ENCODE measurements around the gene SPNS2. TPM values are rescaled to one million over a fixed set of nuclear protein-coding genes. Genes with fewer than 3 reads are reported as not detected.

SPNS2 gene
- total RNA-seq, 2 donors from 2014 or later: 9.1 to 23.9 TPM

DNA sequence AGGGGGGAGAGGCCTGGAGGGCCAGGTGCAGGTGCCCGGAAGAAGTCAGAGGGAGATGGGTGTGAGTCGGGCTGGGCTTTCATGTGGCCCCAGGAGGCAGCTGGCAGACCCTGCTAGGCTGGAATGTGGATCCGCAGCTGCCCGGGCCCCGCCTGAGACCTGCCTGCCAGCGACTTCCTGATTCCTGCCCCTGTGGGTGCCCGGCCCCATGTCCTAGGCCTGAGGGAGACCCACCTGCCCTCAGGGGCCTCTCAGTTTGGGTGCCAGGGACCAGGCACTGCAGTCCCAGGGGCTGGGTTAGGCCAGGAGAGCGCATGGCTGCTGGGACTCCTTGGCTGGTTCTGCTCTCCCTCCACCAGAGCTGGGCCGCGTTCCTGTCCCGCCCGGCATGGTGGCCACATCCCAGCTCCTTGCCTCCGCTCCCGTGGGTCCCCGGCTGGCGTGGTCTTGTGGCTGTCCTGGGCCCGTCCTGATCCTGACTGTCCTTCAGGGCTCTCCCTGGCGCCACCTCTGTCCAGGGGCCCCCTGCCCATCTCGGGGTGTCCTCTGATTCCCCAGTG, 22.1 kb upstream of the SPNS2 start:
- Histone ChIP-seq H3K27ac (no peak overlapping the region), H3K4me1 (ENCODE audit: control insufficient read depth in 1 of 2, low read depth in 2 of 2) (no peaks in the 10 kb centered on the region), H3K27me3 (replicated peaks; ENCODE audit: insufficient read depth) (no peaks in the 10 kb centered on the region), H3K36me3 (no peaks in the 10 kb centered on the region), H3K9me3 (no peaks in the 10 kb centered on the region), H3K4me3 (no peak overlapping the region)
- DNase-seq (ENCODE audit: low spot score) (no peak), ATAC-seq (ENCODE audit: insufficient number of reproducible peaks, low FRiP score, low read depth) (no peak)
- TF ChIP-seq, protein P1, sequence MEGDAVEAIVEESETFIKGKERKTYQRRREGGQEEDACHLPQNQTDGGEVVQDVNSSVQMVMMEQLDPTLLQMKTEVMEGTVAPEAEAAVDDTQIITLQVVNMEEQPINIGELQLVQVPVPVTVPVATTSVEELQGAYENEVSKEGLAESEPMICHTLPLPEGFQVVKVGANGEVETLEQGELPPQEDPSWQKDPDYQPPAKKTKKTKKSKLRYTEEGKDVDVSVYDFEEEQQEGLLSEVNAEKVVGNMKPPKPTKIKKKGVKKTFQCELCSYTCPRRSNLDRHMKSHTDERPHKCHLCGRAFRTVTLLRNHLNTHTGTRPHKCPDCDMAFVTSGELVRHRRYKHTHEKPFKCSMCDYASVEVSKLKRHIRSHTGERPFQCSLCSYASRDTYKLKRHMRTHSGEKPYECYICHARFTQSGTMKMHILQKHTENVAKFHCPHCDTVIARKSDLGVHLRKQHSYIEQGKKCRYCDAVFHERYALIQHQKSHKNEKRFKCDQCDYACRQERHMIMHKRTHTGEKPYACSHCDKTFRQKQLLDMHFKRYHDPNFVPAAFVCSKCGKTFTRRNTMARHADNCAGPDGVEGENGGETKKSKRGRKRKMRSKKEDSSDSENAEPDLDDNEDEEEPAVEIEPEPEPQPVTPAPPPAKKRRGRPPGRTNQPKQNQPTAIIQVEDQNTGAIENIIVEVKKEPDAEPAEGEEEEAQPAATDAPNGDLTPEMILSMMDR (IDR thresholded peaks at IDR 0.05): no peak

DNA sequence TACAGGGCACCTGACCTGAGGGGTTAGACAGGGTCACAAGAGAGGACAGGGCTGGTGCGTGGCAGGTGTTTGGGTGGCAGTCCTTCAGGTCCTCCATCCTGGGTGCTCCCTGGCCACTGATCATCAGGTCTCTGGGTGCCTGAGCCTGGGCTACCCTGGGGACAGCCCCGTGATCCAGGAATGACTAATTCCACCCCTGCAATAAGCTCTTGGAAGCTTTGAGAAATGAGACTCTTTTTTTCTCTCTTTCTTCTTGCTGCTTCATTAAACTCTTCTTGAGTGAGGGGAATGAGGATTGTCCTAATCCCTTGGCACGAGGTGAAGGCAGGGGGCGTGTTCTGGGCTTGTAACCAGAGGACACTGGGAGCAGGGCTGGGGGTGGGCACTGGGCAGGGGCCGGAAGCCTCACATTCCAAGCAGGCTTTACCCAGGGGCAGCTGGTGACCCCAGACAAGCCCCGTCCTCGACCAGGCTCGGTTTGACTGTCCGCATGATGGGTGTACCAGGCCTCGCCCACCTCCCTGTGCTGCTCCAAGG, 21.4 kb upstream of the SPNS2 start:
- no peak for ATAC-seq (ENCODE audit: insufficient number of reproducible peaks, low FRiP score, low read depth)
- no peak for DNase-seq (ENCODE audit: low spot score)
- no peak overlapping the region for H3K27ac ChIP-seq

DNA sequence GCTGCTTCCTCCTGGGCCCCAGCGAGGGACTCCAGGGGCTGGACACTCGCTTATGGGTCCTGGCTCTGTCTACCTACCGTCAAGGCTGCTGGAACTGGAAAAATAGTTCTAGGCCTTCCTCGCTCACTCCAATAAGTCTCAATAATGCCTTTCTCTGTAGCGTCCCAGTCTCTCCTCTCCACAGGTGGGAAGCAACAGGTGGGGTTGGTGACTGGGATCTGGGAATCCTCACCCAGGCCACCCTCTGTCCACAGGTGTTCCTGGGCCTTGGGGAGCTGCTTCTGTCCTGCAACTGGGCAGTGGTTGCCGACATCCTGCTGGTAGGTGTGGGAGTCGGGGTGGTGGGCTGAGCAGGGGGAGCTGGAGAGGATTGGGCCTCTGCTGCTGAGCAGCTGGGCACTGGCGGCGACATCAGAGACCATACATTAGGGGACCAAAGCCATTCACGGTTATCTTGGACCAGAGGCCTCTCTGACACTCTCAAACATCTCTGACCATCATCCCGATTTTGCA, 20.3 kb upstream of the SPNS2 start:
- Histone ChIP-seq H3K27ac (no peak overlapping the region), H3K27me3 (replicated peaks; ENCODE audit: insufficient read depth) (no peaks in the 10 kb centered on the region), H3K36me3 (no peaks in the 10 kb centered on the region), H3K4me3 (no peak overlapping the region), H3K9me3 (no peaks in the 10 kb centered on the region), H3K4me1 (ENCODE audit: control insufficient read depth in 1 of 2, low read depth in 2 of 2) (no peaks in the 10 kb centered on the region)
- no peak for ATAC-seq (ENCODE audit: insufficient number of reproducible peaks, low FRiP score, low read depth)
- no peak for DNase-seq (ENCODE audit: low spot score)
- TF ChIP-seq, protein P1 (IDR thresholded peaks at IDR 0.05): no peak

More for the DNA sequence above, 21.4 kb upstream of the SPNS2 start:
- Histone ChIP-seq H3K4me1 (ENCODE audit: control insufficient read depth in 1 of 2, low read depth in 2 of 2) (no peaks in the 10 kb centered on the region), H3K4me3 (no peak overlapping the region), H3K9me3 (no peaks in the 10 kb centered on the region), H3K36me3 (no peaks in the 10 kb centered on the region), H3K27me3 (replicated peaks; ENCODE audit: insufficient read depth) (no peaks in the 10 kb centered on the region)
- TF ChIP-seq, protein P1 (IDR thresholded peaks at IDR 0.05): no peak

DNA sequence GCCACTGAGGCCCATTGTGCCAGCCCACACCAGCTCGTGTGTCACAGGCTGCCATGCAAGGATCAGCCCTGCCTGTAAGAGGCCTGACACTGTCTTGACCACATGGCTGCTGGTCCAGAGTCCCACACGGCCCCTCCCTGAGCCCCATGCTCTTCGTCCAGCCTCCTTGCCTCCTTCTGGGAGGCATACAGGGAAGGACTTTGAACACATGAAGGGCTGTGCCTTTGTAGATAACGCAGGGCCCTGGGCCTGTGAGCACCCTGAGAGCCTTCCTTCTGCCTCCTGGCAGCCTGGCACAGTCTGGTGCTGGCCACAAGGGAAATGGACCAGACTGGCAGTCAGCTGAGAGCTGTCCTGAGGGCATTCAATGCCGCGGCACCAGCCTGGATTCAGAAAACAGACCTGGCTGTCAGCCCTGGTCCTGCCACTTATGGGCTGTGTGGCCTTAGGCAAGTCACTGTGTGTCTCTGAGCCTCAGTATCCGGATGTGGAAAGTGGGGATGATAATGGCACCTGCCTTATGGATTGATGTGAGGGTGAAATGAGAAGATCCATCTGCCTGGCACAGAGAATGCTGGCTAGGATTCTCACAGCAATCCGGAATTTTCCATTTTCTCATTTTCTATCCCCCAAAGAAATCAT, 19.2 kb upstream of the SPNS2 start:
- H3K27ac ChIP-seq: no peak overlapping the region
- H3K9me3 ChIP-seq: no peaks in the 10 kb centered on the region

More for the DNA sequence above, 19.2 kb upstream of the SPNS2 start:
- TF ChIP-seq, protein P1 (IDR thresholded peaks at IDR 0.05): no peak
- no peaks in the 10 kb centered on the region for H3K4me1 ChIP-seq (ENCODE audit: control insufficient read depth in 1 of 2, low read depth in 2 of 2)
- no peak for ATAC-seq (ENCODE audit: insufficient number of reproducible peaks, low FRiP score, low read depth)
- H3K4me3 ChIP-seq: no peak overlapping the region
- no peaks in the 10 kb centered on the region for H3K27me3 ChIP-seq (replicated peaks; ENCODE audit: insufficient read depth)
- no peaks in the 10 kb centered on the region for H3K36me3 ChIP-seq
- no peak for DNase-seq (ENCODE audit: low spot score)

All from thoracic aorta (tissue), 2 donors.